Stimulated activated naive CD4-positive, alpha-beta T cell (primary cell): Measurements from ENCODE around the gene LRP4.
A peak's percentile ranks its signal among the peaks of the same experiment; 100 is the strongest.

Experiments
- DNase-seq, 6 experiments: peaks; one replicate each; lab custom pipeline; 2025; lab: John Stamatoyannopoulos, UW

The LRP4 gene

GRCh38 chr11:46846510-46846830 is 71.9 kb downstream of the LRP4 start:
- no peak for DNase-seq

DNA sequence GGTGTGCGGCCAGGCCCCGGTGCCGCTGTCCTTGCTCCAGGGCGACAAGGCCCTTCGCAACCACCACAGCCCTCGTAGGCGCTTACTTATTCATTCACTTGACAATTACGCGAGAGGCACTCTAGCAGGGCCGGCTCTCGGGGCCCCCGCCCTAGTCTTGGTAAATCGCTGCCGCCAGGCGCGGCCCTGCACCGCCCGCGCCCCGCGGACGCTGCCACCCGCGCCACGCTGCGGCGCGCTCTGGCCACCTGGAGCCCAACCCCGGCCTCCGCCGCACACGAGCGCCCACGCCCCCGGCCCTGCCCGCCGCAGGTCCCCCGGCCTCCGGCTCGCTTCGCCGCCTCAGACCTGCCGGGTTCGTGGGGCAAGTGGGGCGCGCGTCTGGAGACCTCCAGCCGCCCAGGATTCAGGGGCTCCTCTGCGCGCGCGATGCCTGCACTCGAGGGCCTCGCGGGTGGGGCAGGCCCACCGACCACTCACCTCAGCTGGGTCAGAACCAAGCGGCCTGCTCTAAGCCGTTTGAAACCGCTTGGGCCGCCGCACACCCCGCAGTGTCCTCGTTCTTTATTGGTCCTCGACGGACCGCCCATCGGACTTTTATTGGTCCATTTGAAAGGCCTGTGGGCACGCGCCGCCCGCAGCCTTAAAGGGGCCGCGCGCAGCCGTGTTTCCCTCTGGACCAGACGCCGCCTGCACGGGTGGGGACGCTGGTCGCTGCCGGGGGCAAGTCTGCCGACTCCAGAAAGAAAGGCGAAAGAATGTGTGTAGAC is 72.4 kb downstream of the LRP4 start, which contains the start of gene CKAP5:
CKAP5 (minus strand) TSS at position 541 of the 770 bp plus-strand sequence. CDS start 25,049 bp downstream, outside the sequence.
- peak; percentile 70 to 82 (median 78) for DNase-seq

DNA sequence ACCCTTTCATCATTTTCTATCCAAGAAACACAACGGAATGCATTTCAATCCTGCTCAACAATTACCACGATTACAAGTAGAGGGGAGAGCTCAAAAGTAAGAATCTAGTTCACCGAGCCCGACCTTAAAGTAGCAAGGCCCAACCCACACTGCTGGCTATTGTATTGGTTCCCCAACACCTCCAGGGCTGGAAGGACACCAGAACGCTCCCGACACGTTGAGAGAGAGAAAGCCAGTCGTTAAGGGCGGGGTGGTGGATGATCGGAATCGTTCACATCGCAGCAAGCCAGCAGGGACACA is 73.0 kb downstream of the LRP4 start:
- no peak for DNase-seq

- no peak for DNase-seq
Measured at GRCh38 chr11:46840116-46840515, 78.2 kb downstream of the LRP4 start.

- DNase-seq: no peak
Measured at GRCh38 chr11:46838501-46838900, 79.8 kb downstream of the LRP4 start.

- DNase-seq: no peak
Measured at GRCh38 chr11:46837860-46838259, 80.5 kb downstream of the LRP4 start.

GRCh38 chr11:46836870-46837269 is 81.5 kb downstream of the LRP4 start:
- no peak for DNase-seq

- no peak for DNase-seq
Measured at GRCh38 chr11:46836431-46836830, 81.9 kb downstream of the LRP4 start.

DNA sequence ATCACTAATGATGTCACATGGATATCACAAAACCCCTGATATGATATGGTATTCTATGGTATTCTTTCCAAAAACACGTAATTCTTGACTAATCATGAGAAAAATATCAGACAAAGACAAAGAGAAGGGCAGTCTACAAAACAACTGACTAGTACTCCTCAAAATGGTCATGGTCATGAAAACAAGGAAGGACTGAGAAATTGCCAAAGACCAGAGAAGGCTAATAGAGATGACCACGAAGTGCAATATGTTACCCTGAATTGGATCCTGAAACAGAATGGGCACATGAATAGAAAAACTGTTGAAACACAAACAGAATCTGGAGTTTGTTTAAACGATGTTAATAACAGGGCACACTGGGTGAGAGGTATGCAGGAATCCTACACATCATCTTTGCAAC is 82.5 kb downstream of the LRP4 start:
- no peak for DNase-seq

- DNase-seq: no peak
Measured at GRCh38 chr11:46834821-46835220, 83.5 kb downstream of the LRP4 start.

DNA sequence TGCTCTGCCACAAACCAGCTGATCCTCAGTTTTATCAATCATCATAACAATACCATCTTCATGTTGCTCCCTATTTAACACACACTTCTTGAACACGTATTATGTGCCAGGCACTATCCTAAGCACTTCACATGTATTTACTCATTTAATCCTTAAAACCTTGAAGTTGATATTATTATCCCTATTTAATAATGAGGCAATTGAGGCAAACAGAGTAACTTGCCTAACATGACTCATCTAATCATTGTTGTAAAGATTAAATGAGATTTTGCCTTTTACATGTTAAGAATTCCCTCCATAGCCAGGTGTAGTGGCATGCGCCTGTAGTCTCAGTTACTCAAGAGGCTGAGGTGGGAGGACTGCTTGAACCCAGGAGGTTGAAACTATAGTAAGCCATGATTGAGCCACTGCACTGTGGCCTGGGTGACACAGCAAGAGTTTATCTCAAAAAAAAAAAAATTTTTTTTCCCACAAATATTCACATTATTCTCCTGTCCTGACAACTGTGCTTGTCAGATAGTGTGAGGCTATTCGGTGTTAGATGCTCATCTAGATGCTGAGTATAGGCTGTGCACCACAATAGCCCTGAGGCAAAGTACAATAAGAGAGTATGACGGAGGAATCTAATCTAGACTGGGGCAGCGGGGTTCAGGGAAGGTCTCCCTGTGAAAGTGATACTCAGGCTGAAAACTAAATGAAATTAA is 85.7 kb downstream of the LRP4 start:
- no peak for DNase-seq

GRCh38 chr11:46827995-46828394 is 90.4 kb downstream of the LRP4 start:
- no peak for DNase-seq

DNA sequence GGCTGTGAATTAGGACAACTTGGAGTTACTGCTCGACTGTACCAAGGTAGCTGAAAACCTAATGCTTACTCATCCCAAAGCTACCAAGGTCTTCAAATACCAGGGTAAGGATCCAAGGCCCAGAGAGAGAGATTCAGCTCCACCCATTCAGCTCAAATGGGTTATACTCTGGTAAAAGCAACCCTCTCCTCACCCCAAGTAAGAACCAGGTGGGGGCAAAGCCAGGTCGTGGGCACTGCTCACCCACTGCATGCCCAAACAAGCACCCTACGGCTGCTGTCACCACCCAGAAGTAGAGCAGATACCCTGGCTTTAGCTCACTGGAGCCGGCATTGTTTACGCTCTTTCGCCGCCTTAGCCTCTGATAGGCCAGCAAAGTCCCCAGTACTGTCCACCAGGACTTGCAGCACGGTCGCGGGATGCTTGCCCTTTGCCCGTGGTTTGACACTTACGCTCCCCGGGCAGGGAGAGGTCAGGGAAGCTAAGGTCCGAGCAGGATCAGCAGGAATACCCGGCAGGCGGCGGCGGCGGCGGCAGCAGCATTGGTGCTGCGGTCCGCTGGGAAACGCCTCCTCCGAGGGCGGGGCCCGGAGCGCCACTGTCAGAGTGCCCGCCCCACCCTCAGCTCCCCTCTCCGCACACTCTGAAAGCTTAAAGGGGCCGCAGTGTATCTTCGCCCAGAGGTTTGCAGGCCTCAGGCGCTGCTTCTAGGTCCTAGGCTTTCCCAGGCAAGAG is 91.9 kb downstream of the LRP4 start:
- peak; percentile 36 to 69 (median 60) for DNase-seq

DNA sequence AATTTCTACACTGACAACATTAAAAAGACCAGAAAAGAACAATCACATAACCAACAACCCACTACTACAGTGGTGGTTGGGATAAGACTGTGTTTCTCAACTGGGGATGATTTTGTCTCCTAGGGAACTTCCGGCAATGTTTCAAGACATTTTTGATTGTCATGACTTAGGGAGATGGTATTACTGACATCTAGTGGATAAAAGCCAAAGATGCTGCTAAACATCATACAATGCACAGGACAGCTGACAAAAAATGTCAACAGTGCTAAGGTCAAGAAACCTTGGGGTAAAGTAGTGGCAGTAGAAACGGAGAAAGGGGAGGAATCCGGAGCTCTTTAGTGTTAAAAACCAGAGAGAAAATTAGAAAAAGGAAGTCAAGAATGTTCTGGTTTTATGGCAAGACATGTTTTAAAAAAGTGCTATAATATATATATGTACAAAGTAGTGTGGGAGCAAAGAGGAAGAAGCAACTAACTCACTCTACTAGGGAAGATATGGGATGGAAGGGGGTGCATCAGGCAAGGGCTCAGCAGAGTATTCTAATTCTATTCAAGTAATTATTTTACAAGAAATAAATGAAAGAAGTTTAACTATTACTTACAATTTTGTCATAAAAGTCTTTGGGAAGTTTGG is 109.4 kb downstream of the LRP4 start:
- peak in 2 of 6 experiments; percentile 1 to 5 for DNase-seq
